Tongue (tissue), 2 donors: Measurements from ENCODE around the gene RGS12. TPM values are rescaled to one million over a fixed set of nuclear protein-coding genes. Genes with fewer than 3 reads are reported as not detected.
A peak's percentile ranks its signal among the peaks of the same experiment; 100 is the strongest.

Experiments used
- DNase-seq: peaks from one replicate; pipeline ENCODE4 v3.0.0-alpha.2; 2015
- total RNA-seq: library from RNA; depleted of rRNA; stranded (reverse); fragments of >200 nt; gene quantifications from one replicate; pipeline ENCODE4 v1.2.3, GENCODE V29; 2014

Gene RGS12
- total RNA-seq, 1 donor from 2014 or later: 43.7 TPM

GRCh38 chr4:3283916-3284315 is 8.9 kb upstream of the RGS12 start:
- no peak for DNase-seq

- no peak for DNase-seq
These were observed 7.9 kb upstream of the RGS12 start for GRCh38 chr4:3284734-3285557.

GRCh38 chr4:3285558-3286334 is 7.1 kb upstream of the RGS12 start:
- DNase-seq: no peak

GRCh38 chr4:3286335-3287175 is 6.3 kb upstream of the RGS12 start:
- DNase-seq: peak; percentile 32

GRCh38 chr4:3287271-3287971 is 5.4 kb upstream of the RGS12 start:
- DNase-seq: peak; percentile 40

- no peak for DNase-seq
These were observed 4.8 kb upstream of the RGS12 start for GRCh38 chr4:3287972-3288570.

GRCh38 chr4:3288571-3289094 is 4.2 kb upstream of the RGS12 start:
- no peak for DNase-seq

GRCh38 chr4:3290476-3290875 is 2.3 kb upstream of the RGS12 start:
- peak; percentile 32 for DNase-seq

GRCh38 chr4:3290889-3291321 is 1.9 kb upstream of the RGS12 start:
- DNase-seq: no peak

GRCh38 chr4:3291411-3291968 is 1.3 kb upstream of the RGS12 start:
- no peak for DNase-seq

- peak; percentile 71 for DNase-seq
These were observed 751 bp upstream of the RGS12 start for GRCh38 chr4:3291969-3292570.

- DNase-seq: peak; percentile 28
These were observed 875 bp downstream of the RGS12 start for GRCh38 chr4:3293401-3294391.

GRCh38 chr4:3294401-3295241 is 1.8 kb downstream of the RGS12 start:
- DNase-seq: no peak

- no peak for DNase-seq
These were observed 3.2 kb downstream of the RGS12 start for GRCh38 chr4:3295837-3296624.

GRCh38 chr4:3296651-3297050 is 3.8 kb downstream of the RGS12 start:
- DNase-seq: no peak

- no peak for DNase-seq
These were observed 4.4 kb downstream of the RGS12 start for GRCh38 chr4:3297066-3297859.
